ENCODE measurements around the gene RTN4RL2.

DNA sequence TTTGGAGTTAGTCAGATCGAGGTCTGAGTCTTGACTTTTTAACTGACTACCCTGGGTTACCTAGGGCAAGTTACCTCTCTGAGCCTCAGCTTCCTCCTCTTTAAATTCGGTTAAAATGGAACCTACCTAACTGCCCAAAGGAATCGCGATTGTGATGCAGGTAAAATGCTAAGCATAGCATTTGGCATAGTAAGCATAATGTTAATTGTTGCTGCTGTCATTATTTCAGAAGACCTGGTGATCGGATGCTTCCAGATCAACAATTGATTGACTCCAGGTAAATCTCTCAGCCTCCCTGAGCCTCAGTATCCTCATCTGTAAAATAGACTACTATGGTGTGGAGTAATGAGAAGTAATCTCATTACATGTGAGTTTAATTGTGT is 55.7 kb downstream of the RTN4RL2 start:
- TF ChIP-seq, protein P1, sequence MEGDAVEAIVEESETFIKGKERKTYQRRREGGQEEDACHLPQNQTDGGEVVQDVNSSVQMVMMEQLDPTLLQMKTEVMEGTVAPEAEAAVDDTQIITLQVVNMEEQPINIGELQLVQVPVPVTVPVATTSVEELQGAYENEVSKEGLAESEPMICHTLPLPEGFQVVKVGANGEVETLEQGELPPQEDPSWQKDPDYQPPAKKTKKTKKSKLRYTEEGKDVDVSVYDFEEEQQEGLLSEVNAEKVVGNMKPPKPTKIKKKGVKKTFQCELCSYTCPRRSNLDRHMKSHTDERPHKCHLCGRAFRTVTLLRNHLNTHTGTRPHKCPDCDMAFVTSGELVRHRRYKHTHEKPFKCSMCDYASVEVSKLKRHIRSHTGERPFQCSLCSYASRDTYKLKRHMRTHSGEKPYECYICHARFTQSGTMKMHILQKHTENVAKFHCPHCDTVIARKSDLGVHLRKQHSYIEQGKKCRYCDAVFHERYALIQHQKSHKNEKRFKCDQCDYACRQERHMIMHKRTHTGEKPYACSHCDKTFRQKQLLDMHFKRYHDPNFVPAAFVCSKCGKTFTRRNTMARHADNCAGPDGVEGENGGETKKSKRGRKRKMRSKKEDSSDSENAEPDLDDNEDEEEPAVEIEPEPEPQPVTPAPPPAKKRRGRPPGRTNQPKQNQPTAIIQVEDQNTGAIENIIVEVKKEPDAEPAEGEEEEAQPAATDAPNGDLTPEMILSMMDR (IDR thresholded peaks at IDR 0.05; ENCODE audit: insufficient read depth, low read length, poor library complexity, severe bottlenecking) = no peak
- TF ChIP-seq EZH2phosphoT487 (conservative IDR thresholded peaks at IDR 0.05; ENCODE audit: low read length) = no peak

All from SU-DHL-6 (cell line).